H1 (cell line): ENCODE results near the gene PNPLA1. TPM values are rescaled to one million over a fixed set of nuclear protein-coding genes. Genes with fewer than 3 reads are reported as not detected.

ENCODE experiments used
- CTCF ChIA-PET: fragments of 300-600 bp; sonication (Branson Sonifier 250); formaldehyde crosslinking; loops from one replicate; lab custom pipeline; 2021; ENCODE audit not compliant: partially characterized antibody; lab: Charles Lee
- POLR2A ChIA-PET: fragments of 300-600 bp; sonication (Branson Sonifier 250); formaldehyde crosslinking; loops from one replicate; lab custom pipeline; 2021; ENCODE audit warnings: inconsistent platforms; ENCODE audit not compliant: partially characterized antibody; lab: Charles Lee
- DNase-seq, 2 experiments: peaks; one replicate each; pipeline versions ENCODE4 v3.0.0 to v3.0.0-alpha.2; 2010 to 2022; ENCODE audit warnings: low spot score in 2 of 2, low read depth in 1 of 2, mixed read lengths in 1 of 2
- FAIRE-seq: peaks from 2 replicates; lab custom pipeline; 2011; peaks lifted over from hg19 to GRCh38; lab: Jason Lieb, UNC
- H2AFZ ChIP-seq: 2 replicates; pipeline ENCODE4 v1.8.1; 2012; ENCODE audit warnings: low read length, inconsistent platforms
- H2AK5ac ChIP-seq: 2 replicates; pipeline ENCODE4 v1.6.1; 2013; ENCODE audit warnings: low read depth, low read length
- H2BK120ac ChIP-seq: replicated peaks from 2 replicates; pipeline ENCODE3; 2013; ENCODE audit warnings: low read depth, low read length, inconsistent platforms
- H2BK12ac ChIP-seq: 2 replicates; pipeline ENCODE4 v1.6.1; 2013; ENCODE audit warnings: low read depth, low read length
- H2BK15ac ChIP-seq: 2 replicates; pipeline ENCODE4 v1.6.1; 2013; ENCODE audit warnings: low read length
- H2BK20ac ChIP-seq: 2 replicates; pipeline ENCODE4 v1.6.1; 2013; ENCODE audit warnings: low read length
- H2BK5ac ChIP-seq: 2 replicates; pipeline ENCODE4 v1.6.1; 2013; ENCODE audit warnings: low read depth, low read length
- H3K14ac ChIP-seq: 2 replicates; pipeline ENCODE4 v1.6.1; 2013; ENCODE audit warnings: inconsistent platforms; ENCODE audit not compliant: insufficient read length
- H3K18ac ChIP-seq: 2 replicates; pipeline ENCODE4 v1.6.1; 2013; ENCODE audit warnings: low read length; ENCODE audit errors: extremely low read depth
- H3K23ac ChIP-seq: 2 replicates; pipeline ENCODE4 v1.6.1; 2013; ENCODE audit warnings: inconsistent platforms; ENCODE audit not compliant: insufficient read length
- H3K23me2 ChIP-seq: 2 replicates; pipeline ENCODE4 v1.6.1; 2013; ENCODE audit warnings: low read depth, low read length
- H3K27ac ChIP-seq: 2 replicates; pipeline ENCODE4 v1.6.1; 2011; ENCODE audit warnings: low read depth, low read length, inconsistent platforms
- H3K27me3 ChIP-seq, 4 experiments: replicated peaks in 1 of 4; 1 replicate in 1 of 4; 2 replicates in 3 of 4; pipeline versions ENCODE4 v1.6.1 to v1.8.1; 2011 to 2013; ENCODE audit warnings: low read length in 3 of 4, mild to moderate bottlenecking in 3 of 4, inconsistent platforms in 2 of 4, mixed read lengths in 2 of 4, moderate library complexity in 1 of 4; ENCODE audit not compliant: control insufficient read depth in 3 of 4, insufficient read depth in 3 of 4; ENCODE audit errors: extremely low read depth in 1 of 4
- H3K36me3 ChIP-seq, 4 experiments: 2 replicates each; pipeline versions ENCODE4 v1.6.1 to v1.8.1; 2011 to 2013; ENCODE audit warnings: mild to moderate bottlenecking in 4 of 4, low read length in 3 of 4, moderate library complexity in 2 of 4, control low read depth in 1 of 4, inconsistent platforms in 1 of 4; ENCODE audit not compliant: insufficient read depth in 4 of 4, control insufficient read depth in 2 of 4
- H3K4ac ChIP-seq: replicated peaks from 2 replicates; pipeline ENCODE3; 2013; ENCODE audit warnings: low read length, low read depth, mixed read lengths, inconsistent platforms; ENCODE audit not compliant: insufficient read length
- H3K4me1 ChIP-seq, 4 experiments: replicated peaks in 1 of 4; 1 replicate in 1 of 4; 2 replicates in 3 of 4; pipeline versions ENCODE4 v1.6.1 to v1.8.1; 2011 to 2013; ENCODE audit warnings: low read length in 3 of 4, inconsistent platforms in 2 of 4, mixed read lengths in 1 of 4; ENCODE audit not compliant: insufficient read depth in 4 of 4, control insufficient read depth in 3 of 4
- H3K4me2 ChIP-seq, 2 experiments: 2 replicates each; pipeline versions ENCODE4 v1.6.1 to v1.8.1; 2011 to 2013; ENCODE audit warnings: low read depth in 2 of 2, low read length in 2 of 2, control low read depth in 1 of 2, inconsistent platforms in 1 of 2, mild to moderate bottlenecking in 1 of 2; ENCODE audit not compliant: insufficient read depth in 1 of 2
- H3K4me3 ChIP-seq, 4 experiments: fragments of 200-600, 300-600 bp in 1 of 4; sonication (generic), shearing (Covaris generic), sonication (Bioruptor Twin) in 1 of 4; 2 replicates each; pipeline versions ENCODE4 v1.5.1 to v1.8.1; 2011 to 2016; ENCODE audit warnings: low read length in 4 of 4, low read depth in 3 of 4, control low read depth in 2 of 4, inconsistent platforms in 2 of 4, mild to moderate bottlenecking in 2 of 4, mixed read lengths in 1 of 4, moderate library complexity in 1 of 4; ENCODE audit not compliant: insufficient read depth in 2 of 4; ENCODE audit errors: extremely low read depth in 1 of 4
- H3K56ac ChIP-seq: replicated peaks from 2 replicates; pipeline ENCODE3; 2013; ENCODE audit warnings: low read depth, mild to moderate bottlenecking, mixed read lengths, low read length, inconsistent platforms; ENCODE audit not compliant: insufficient read length
- H3K79me1 ChIP-seq: 2 replicates; pipeline ENCODE4 v1.6.1; 2013; ENCODE audit warnings: low read depth, low read length, control low read depth
- H3K79me2 ChIP-seq, 2 experiments: 2 replicates each; pipeline versions ENCODE4 v1.6.1 to v1.8.1; 2012 to 2013; ENCODE audit warnings: low read length in 2 of 2, mild to moderate bottlenecking in 2 of 2, inconsistent platforms in 1 of 2; ENCODE audit not compliant: insufficient read depth in 2 of 2, control insufficient read depth in 1 of 2
- H3K9ac ChIP-seq, 4 experiments: replicated peaks in 1 of 4; 1 replicate in 1 of 4; 2 replicates in 3 of 4; pipeline versions ENCODE4 v1.6.1 to v1.8.1; 2011 to 2013; ENCODE audit warnings: low read depth in 3 of 4, low read length in 3 of 4, control low read depth in 2 of 4, mild to moderate bottlenecking in 2 of 4, moderate library complexity in 2 of 4, inconsistent platforms in 1 of 4; ENCODE audit errors: extremely low read depth in 1 of 4
- H3K9me3 ChIP-seq, 2 experiments: 2 replicates each; pipeline versions ENCODE4 v1.6.1 to v1.8.1; 2012 to 2013; ENCODE audit warnings: mild to moderate bottlenecking in 2 of 2, moderate library complexity in 2 of 2, control low read depth in 1 of 2, inconsistent platforms in 1 of 2, low read depth in 1 of 2, low read length in 1 of 2, mixed read lengths in 1 of 2; ENCODE audit not compliant: insufficient read depth in 2 of 2
- H4K20me1 ChIP-seq, 2 experiments: replicated peaks in 1 of 2; 2 replicates each; pipeline versions ENCODE3 to v1.8.1; 2011 to 2013; ENCODE audit warnings: inconsistent platforms in 2 of 2, low read length in 2 of 2, mild to moderate bottlenecking in 1 of 2; ENCODE audit not compliant: insufficient read depth in 2 of 2, control insufficient read depth in 1 of 2
- H4K5ac ChIP-seq: 2 replicates; pipeline ENCODE4 v1.6.1; 2013; ENCODE audit warnings: low read length, low read depth, mixed read lengths, inconsistent platforms; ENCODE audit not compliant: insufficient read length
- H4K8ac ChIP-seq: 2 replicates; pipeline ENCODE4 v1.8.0; 2013; ENCODE audit warnings: mild to moderate bottlenecking, moderate library complexity, low read length, inconsistent platforms; ENCODE audit not compliant: insufficient read depth; ENCODE audit errors: extremely low read depth
- H4K91ac ChIP-seq: replicated peaks from 2 replicates; pipeline ENCODE3; 2013; ENCODE audit warnings: low read length, mixed read lengths, inconsistent platforms; ENCODE audit not compliant: insufficient read length
- ATF2 ChIP-seq: IDR thresholded peaks from 2 replicates; pipeline ENCODE4 v1.6.1; 2012; ENCODE audit warnings: low read length, inconsistent platforms
- BACH1 ChIP-seq: IDR thresholded peaks from 2 replicates; pipeline ENCODE4 v1.6.1; 2012; ENCODE audit warnings: low read length, improper control_type of control experiment
- E2F6 ChIP-seq: IDR thresholded peaks from 2 replicates; pipeline ENCODE4 v1.6.1; 2012; ENCODE audit warnings: inconsistent platforms
- EGR1 ChIP-seq: IDR thresholded peaks from 2 replicates; pipeline ENCODE4 v1.6.1; 2011; ENCODE audit warnings: low read depth, low read length, borderline replicate concordance
- HDAC2 ChIP-seq, 2 experiments: fragments of 300-600 bp in 1 of 2; sonication (generic) in 1 of 2; IDR thresholded peaks; 2 replicates each; pipeline ENCODE4 v1.6.1; 2011 to 2012; ENCODE audit warnings: low read depth in 2 of 2, low read length in 2 of 2, mild to moderate bottlenecking in 2 of 2, moderate library complexity in 2 of 2, borderline replicate concordance in 1 of 2, inconsistent platforms in 1 of 2
- NANOG ChIP-seq: IDR thresholded peaks from 2 replicates; pipeline ENCODE4 v1.6.1; 2011; ENCODE audit warnings: low read length, low read depth, mild to moderate bottlenecking, inconsistent platforms; ENCODE audit not compliant: insufficient read depth, poor library complexity, severe bottlenecking
- NRF1 ChIP-seq: IDR thresholded peaks from 2 replicates; pipeline ENCODE4 v1.6.1; 2011; ENCODE audit warnings: mild to moderate bottlenecking, low read depth, low read length, improper control_type of control experiment
- POLR2AphosphoS5 ChIP-seq: IDR thresholded peaks from 2 replicates; pipeline ENCODE4 v1.6.1; 2011; ENCODE audit warnings: low read depth, low read length
- POU5F1 ChIP-seq: IDR thresholded peaks from 2 replicates; pipeline ENCODE4 v1.6.1; 2011; ENCODE audit warnings: low read depth, mild to moderate bottlenecking, low read length, moderate library complexity
- RBBP5 ChIP-seq: IDR thresholded peaks from 2 replicates; pipeline ENCODE4 v1.7.1; 2012; ENCODE audit warnings: low read depth, mild to moderate bottlenecking, inconsistent platforms, low read length, moderate library complexity, borderline replicate concordance
- SP4 ChIP-seq: IDR thresholded peaks from 2 replicates; pipeline ENCODE4 v1.6.1; 2012; ENCODE audit warnings: low read length, inconsistent platforms
- YY1 ChIP-seq: IDR thresholded peaks from 2 replicates; pipeline ENCODE4 v1.6.1; 2011; ENCODE audit warnings: low read depth, mild to moderate bottlenecking, low read length
- WGBS, 2 experiments: shearing (Covaris generic) in 1 of 2; methylation state at CpG; one replicate each; pipeline versions ENCODE4 v1.1.6 to v1.1.7; 2013 to 2015; ENCODE audit warnings: low lambda C conversion rate in 2 of 2, mixed read lengths in 2 of 2, inconsistent platforms in 1 of 2, low coverage in 1 of 2, missing lambda C conversion rate in 1 of 2; ENCODE audit not compliant: insufficient replicate concordance in 2 of 2, insufficient coverage in 1 of 2, insufficient read length in 1 of 2; ENCODE audit errors: extremely low coverage in 1 of 2, missing lambda C conversion rate in 1 of 2; 5-methylcytosine and 5-hydroxymethylcytosine counted together
- polyA plus RNA-seq, 7 experiments: library from polyadenylated mRNA; depleted of rRNA in 3 of 7; stranded (reverse) in 5 of 7; unstranded in 2 of 7; fragments of >200 nt in 5 of 7; fragments of 200-250 nt in 2 of 7; gene quantifications; 1 replicate in 5 of 7; 2 replicates in 1 of 7; 4 replicates in 1 of 7; pipeline versions ENCODE4 v1.2.1 to v1.2.3, GENCODE V29; 2011 to 2013; ENCODE audit warnings: missing spikeins in 2 of 7, mixed read lengths in 2 of 7
- total RNA-seq: library from RNA; stranded (reverse); fragmentation: NEBNext Ultra II Directional; extraction: Animal tissue kit (Norgen Biotek cat#: 25700); gene quantifications from 2 replicates; pipeline ENCODE4 v1.2.1, GENCODE V29; 2021

The PNPLA1 gene
- total and polyA plus RNA-seq, 2 of the 8 experiments (the other 6 are each of a cell fraction or from before 2014, with no cell fraction given): not detected

- Histone ChIP-seq H2AK5ac (no peak within 1 kb of the TSS), H3K36me3 (no peaks in the 10 kb centered on the region), H2BK5ac (no peak within 1 kb of the TSS), H3K23ac (no peak within 1 kb of the TSS), H3K27ac (no peak within 1 kb of the TSS), H2BK120ac (no peak within 1 kb of the TSS), H3K18ac (no peak within 1 kb of the TSS), H3K56ac (no peak within 1 kb of the TSS), H4K8ac (no peak within 1 kb of the TSS), H3K9ac (no peak within 1 kb of the TSS), H3K79me1 (no peaks in the 10 kb centered on the region), H2AFZ (no peak within 1 kb of the TSS), H3K27me3 (peaks cover 0 to 9% (median 4%) of the 10 kb centered on the region in 4 experiments; a peak in 3 of 7 replicates), H3K23me2 (peaks cover 3% of the 10 kb centered on the region; the same call in 1 of the 2 replicates), H3K9me3 (no peaks in the 10 kb centered on the region), H4K5ac (no peak within 1 kb of the TSS), H3K4ac (no peak within 1 kb of the TSS), H3K79me2 (no peaks in the 10 kb centered on the region), H3K4me1 (peaks cover 0 to 5% (median 2%) of the 10 kb centered on the region in 4 experiments; a peak in 4 of 7 replicates), H2BK15ac (no peak within 1 kb of the TSS), H2BK12ac (no peak within 1 kb of the TSS), H3K14ac (no peak within 1 kb of the TSS), H2BK20ac (no peak within 1 kb of the TSS), H4K20me1 (no peaks in the 10 kb centered on the region), H3K4me2 (no peak within 1 kb of the TSS), H3K4me3 (no peak within 1 kb of the TSS), H4K91ac (no peak within 1 kb of the TSS)
- ChIA-PET POLR2A (no interaction called here), CTCF (interaction anchor here (1.0 to 2.9 kb wide), 2 partner anchors 24 to 46 kb away, joined by 3 to 13 read pairs; no protein-coding TSS in a partner anchor)
- WGBS, 2 experiments: 86% methylated on average over 3 of the region's 3 CpGs; no CpG with 5 or more reads in 1 of the 2 experiments
- FAIRE-seq: no peak
- DNase-seq: no peak
- TF ChIP-seq EGR1 (no peak), NANOG (no peak), BACH1 (no peak), HDAC2 (IDR thresholded peaks at IDR 0.05; ENCODE audit: borderline replicate concordance in 1 of 2, low read depth in 2 of 2, low read length in 2 of 2) (no peak), ATF2 (no peak), POU5F1 (no peak), RBBP5 (no peak), POLR2AphosphoS5 (no peak), SP4 (no peak), YY1 (no peak), NRF1 (no peak), E2F6 (no peak)
Observed at GRCh38 chr6:36336779-36337241, 67.0 kb downstream of the PNPLA1 start, which contains the start of gene BNIP5. Gene BNIP5 (minus strand): TSS chr6:36336888. CDS start chr6:36330690, 6,198 bp downstream.
